H1 (cell line): ENCODE data around the gene OR6N2. TPM values are rescaled to one million over a fixed set of nuclear protein-coding genes. Genes with fewer than 3 reads are reported as not detected.

Experiments used
- CREB1 ChIP-seq: IDR thresholded peaks from 2 replicates; pipeline ENCODE4 v1.6.1; 2012; ENCODE audit warnings: inconsistent platforms
- CTCF ChIP-seq, 3 experiments: IDR thresholded peaks; 1 replicate in 2 of 3; 2 replicates in 1 of 3; pipeline versions ENCODE4 v1.5.1 to v1.6.1; 2011; ENCODE audit warnings: low read length in 3 of 3, mild to moderate bottlenecking in 3 of 3, inconsistent platforms in 2 of 3, low read depth in 1 of 3, moderate library complexity in 1 of 3; ENCODE audit not compliant: insufficient read depth in 1 of 3; ENCODE audit errors: control extremely low read depth in 1 of 3
- EGR1 ChIP-seq: IDR thresholded peaks from 2 replicates; pipeline ENCODE4 v1.6.1; 2011; ENCODE audit warnings: low read depth, low read length, borderline replicate concordance
- KDM4A ChIP-seq: IDR thresholded peaks from one replicate; pipeline ENCODE4 v1.7.1; 2012; ENCODE audit warnings: low read depth, mild to moderate bottlenecking, moderate library complexity, low read length, inconsistent platforms; ENCODE audit not compliant: severe bottlenecking
- PHF8 ChIP-seq: fragments of 200-600 bp; sonication (generic); conservative IDR thresholded peaks from 2 replicates; pipeline ENCODE4 v1.7.1; 2012; ENCODE audit warnings: low read depth, mild to moderate bottlenecking, inconsistent platforms, low read length, moderate library complexity
- RNF2 ChIP-seq: fragments of 200-900, 300-1000 bp; sonication (generic); IDR thresholded peaks from 2 replicates; pipeline ENCODE4 v1.7.1; 2016; ENCODE audit warnings: borderline replicate concordance, low read depth, mild to moderate bottlenecking, antibody characterized with exemption, low read length; ENCODE audit not compliant: poor library complexity, severe bottlenecking; ENCODE audit errors: missing control alignments
- polyA plus RNA-seq, 7 experiments: library from polyadenylated mRNA; depleted of rRNA in 3 of 7; stranded (reverse) in 5 of 7; unstranded in 2 of 7; fragments of >200 nt in 5 of 7; fragments of 200-250 nt in 2 of 7; gene quantifications; 1 replicate in 5 of 7; 2 replicates in 1 of 7; 4 replicates in 1 of 7; pipeline versions ENCODE4 v1.2.1 to v1.2.3, GENCODE V29; 2011 to 2013; ENCODE audit warnings: missing spikeins in 2 of 7, mixed read lengths in 2 of 7
- total RNA-seq: library from RNA; stranded (reverse); fragmentation: NEBNext Ultra II Directional; extraction: Animal tissue kit (Norgen Biotek cat#: 25700); gene quantifications from 2 replicates; pipeline ENCODE4 v1.2.1, GENCODE V29; 2021

Gene OR6N2
- total and polyA plus RNA-seq, 2 of the 8 experiments (the other 6 are each of a cell fraction or from before 2014, with no cell fraction given): not detected

- no peak for TF ChIP-seq CTCF (IDR thresholded peaks at IDR 0.05; ENCODE audit: control extremely low read depth in 1 of 3, insufficient read depth in 1 of 3, low read depth in 1 of 3, low read length in 3 of 3)
- TF ChIP-seq CREB1: no peak
- no peak for TF ChIP-seq KDM4A
- no peak for TF ChIP-seq PHF8
- TF ChIP-seq RNF2: no peak
- no peak for TF ChIP-seq EGR1
These were observed 37.6 kb upstream of the OR6N2 start (continued) for GRCh38 chr1:158818560-158818959.
